DOHH2 (cell line): ENCODE results near the gene PDLIM7.
A peak's percentile ranks its signal among the peaks of the same experiment; 100 is the strongest.

Experiments
- CTCF ChIP-seq: fragments of 200-600 bp; sonication (generic); IDR thresholded peaks from one replicate; pipeline ENCODE4 v1.5.1; 2014; ENCODE audit warnings: antibody characterized with exemption, mild to moderate bottlenecking, low read depth, low read length; ENCODE audit not compliant: poor library complexity, severe bottlenecking
- EZH2phosphoT487 ChIP-seq: fragments of 200-600 bp; sonication (generic); IDR thresholded peaks from 2 replicates; pipeline ENCODE4 v1.6.1; 2017; ENCODE audit warnings: borderline replicate concordance, mild to moderate bottlenecking, antibody characterized with exemption, low read length, moderate library complexity, mixed read lengths

DNA sequence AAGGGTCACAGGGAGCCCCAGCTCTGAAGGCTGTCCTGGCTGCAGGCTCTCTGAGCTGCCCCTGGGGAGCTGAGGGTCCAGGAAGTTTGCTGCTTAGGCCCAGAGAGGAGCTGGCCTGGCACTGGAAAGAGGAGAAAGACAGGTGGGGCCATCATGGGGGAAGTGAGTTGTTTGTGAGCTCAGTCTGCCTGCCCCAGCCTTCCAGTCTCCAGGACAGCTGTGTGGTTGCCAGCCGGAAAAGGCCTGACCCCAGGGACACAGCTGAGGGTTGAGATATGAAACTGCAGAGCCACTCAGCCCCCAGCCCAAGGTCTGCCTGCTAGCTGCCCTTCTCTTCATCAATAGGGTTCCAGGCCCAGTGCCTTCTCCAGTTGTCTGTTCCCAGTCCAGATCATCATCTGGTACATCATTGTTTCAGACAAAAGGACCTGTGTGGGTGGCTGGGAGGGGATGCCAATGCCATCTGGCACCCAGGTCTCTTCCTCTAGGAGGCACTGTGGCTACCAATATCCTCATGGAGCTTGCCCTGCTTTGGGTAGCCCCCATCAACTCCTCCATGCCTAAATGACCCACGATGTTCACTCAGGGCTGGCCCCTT, 23.6 kb upstream of the PDLIM7 start:
- TF ChIP-seq CTCF: peak; percentile 13
- TF ChIP-seq EZH2phosphoT487: no peak
